WERI-Rb-1 (cell line): Measurements from ENCODE around the gene MATCAP1.

Experiments
- DNase-seq: peaks from one replicate; pipeline ENCODE4 v3.0.0-alpha.2; 2020
- H3K27ac ChIP-seq: fragments of 250-450 bp; sonication (Bioruptor Pico); 2 replicates; pipeline ENCODE4 v1.5.1; 2020; ENCODE audit warnings: mild to moderate bottlenecking, moderate library complexity
- H3K27me3 ChIP-seq: fragments of 250-450 bp; sonication (Bioruptor Pico); 2 replicates; pipeline ENCODE4 v1.5.1; 2021; ENCODE audit warnings: mild to moderate bottlenecking, low read depth, moderate library complexity; ENCODE audit not compliant: insufficient read depth, severe bottlenecking
- H3K36me3 ChIP-seq: fragments of 250-450 bp; sonication (Bioruptor Pico); 2 replicates; pipeline ENCODE4 v1.5.1; 2020; ENCODE audit warnings: mild to moderate bottlenecking, moderate library complexity
- H3K4me3 ChIP-seq: 2 replicates; pipeline ENCODE4 v1.5.1; 2011; ENCODE audit warnings: low read depth, mild to moderate bottlenecking, control low read depth, low read length
- H3K9me3 ChIP-seq: fragments of 250-450 bp; sonication (Bioruptor Pico); 2 replicates; pipeline ENCODE4 v1.5.1; 2021; ENCODE audit warnings: mild to moderate bottlenecking, moderate library complexity; ENCODE audit not compliant: severe bottlenecking
- TF ChIP-seq, protein P1 (sequence below): IDR thresholded peaks from 2 replicates; pipeline ENCODE4 v1.5.1; 2011; ENCODE audit warnings: low read depth, mild to moderate bottlenecking, control low read depth, inconsistent platforms, low read length

MATCAP1 gene

DNA sequence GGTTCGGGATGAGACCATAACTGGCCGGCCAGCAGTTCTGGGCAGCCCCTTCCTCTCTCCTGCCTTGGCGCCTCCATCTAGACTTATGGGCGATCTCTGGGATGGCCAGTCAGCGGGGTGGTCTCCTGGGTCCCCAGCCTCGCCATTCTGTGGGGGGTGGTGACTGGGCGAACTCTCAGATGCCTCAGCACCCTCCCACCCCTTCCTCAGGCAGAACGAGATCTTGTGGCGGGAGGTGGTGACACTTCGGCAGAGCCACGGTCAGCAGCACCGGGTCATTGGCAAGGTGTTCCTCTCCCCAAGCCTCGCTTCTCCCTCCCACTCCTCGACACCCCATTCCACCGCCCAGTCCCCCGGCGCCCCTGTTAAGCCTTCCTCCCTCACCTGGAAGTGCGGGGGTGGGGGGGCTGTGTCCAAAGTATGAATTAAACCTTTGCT is 17.6 kb downstream of the MATCAP1 start:
- Histone ChIP-seq H3K4me3 (no peak overlapping the region), H3K36me3 (no peaks in the 10 kb centered on the region), H3K27ac (no peak overlapping the region), H3K9me3 (no peaks in the 10 kb centered on the region), H3K27me3 (no peaks in the 10 kb centered on the region)
- no peak for DNase-seq
- TF ChIP-seq, protein P1, sequence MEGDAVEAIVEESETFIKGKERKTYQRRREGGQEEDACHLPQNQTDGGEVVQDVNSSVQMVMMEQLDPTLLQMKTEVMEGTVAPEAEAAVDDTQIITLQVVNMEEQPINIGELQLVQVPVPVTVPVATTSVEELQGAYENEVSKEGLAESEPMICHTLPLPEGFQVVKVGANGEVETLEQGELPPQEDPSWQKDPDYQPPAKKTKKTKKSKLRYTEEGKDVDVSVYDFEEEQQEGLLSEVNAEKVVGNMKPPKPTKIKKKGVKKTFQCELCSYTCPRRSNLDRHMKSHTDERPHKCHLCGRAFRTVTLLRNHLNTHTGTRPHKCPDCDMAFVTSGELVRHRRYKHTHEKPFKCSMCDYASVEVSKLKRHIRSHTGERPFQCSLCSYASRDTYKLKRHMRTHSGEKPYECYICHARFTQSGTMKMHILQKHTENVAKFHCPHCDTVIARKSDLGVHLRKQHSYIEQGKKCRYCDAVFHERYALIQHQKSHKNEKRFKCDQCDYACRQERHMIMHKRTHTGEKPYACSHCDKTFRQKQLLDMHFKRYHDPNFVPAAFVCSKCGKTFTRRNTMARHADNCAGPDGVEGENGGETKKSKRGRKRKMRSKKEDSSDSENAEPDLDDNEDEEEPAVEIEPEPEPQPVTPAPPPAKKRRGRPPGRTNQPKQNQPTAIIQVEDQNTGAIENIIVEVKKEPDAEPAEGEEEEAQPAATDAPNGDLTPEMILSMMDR: no peak

DNA sequence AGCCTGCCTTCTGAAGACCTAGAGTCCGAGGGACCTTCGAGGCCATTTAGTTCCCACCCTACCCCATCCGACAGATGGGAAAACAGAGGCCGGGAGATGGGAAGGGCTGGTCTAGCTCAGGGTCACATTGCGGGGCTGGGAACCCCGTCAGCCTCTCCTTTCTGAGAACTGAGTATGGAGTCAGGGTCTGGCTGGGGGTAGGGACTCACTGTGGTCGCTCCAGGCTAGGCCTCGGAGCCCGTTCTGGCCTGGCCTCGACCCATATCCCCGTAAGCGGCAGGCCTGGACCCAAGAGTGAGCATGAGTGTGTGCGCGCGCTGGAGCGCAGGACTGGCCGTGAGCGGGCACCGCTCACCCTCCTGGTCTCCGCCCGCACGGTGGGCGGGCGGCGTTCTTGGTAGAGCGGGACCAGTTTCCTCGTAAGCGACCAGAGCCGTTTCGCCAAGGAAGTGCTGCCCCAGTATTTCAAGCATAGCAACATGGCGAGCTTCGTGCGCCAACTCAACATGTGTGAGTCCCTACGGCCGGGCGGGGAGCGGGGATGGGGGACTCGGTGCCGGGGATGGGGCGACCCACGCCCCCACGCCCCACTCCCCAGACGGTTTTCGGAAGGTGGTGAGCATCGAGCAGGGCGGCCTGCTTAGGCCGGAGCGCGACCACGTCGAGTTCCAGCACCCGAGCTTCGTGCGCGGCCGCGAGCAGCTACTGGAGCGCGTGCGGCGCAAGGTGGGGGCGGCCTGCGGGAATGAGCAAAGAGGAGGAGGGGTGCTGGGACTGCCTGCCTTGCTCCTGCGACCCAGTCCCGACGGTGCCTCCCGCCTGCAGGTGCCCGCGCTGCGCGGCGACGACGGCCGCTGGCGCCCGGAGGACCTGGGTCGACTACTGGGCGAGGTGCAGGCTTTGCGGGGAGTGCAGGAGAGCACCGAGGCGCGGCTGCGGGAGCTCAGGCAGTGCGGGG is 18.4 kb downstream of the MATCAP1 start:
- H3K27me3 ChIP-seq: no peaks in the 10 kb centered on the region
- no peaks in the 10 kb centered on the region for H3K36me3 ChIP-seq
- no peak overlapping the region for H3K4me3 ChIP-seq
- TF ChIP-seq, protein P1: no peak
- H3K9me3 ChIP-seq: no peaks in the 10 kb centered on the region
- DNase-seq: no peak
- no peak overlapping the region for H3K27ac ChIP-seq

DNA sequence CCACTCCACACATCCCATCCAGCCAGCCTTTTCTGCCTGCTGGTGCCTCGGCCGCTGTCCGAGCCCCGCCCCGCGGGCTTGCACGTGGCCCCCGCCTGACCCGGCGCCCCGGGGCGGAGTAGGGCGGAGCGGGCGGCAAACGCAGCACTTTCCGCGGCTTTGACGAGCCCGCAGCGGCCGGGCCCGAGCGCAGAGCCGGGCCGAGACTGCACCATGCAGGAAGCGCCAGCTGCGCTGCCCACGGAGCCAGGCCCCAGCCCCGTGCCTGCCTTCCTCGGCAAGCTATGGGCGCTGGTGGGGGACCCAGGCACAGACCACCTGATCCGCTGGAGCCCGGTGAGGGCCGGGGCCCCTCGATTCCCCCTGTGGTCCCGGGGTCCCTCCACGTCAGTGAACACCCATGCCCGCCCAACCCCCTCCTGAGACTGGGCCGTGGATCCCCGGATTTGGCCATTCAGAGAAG is 19.1 kb downstream of the MATCAP1 start, which contains the start of gene HSF4:
HSF4 (plus strand) TSS at position 147 of the 463 bp plus-strand sequence; CDS start at position 214, 67 bp downstream.
- DNase-seq: no peak
- H3K36me3 ChIP-seq: no peaks in the 10 kb centered on the region
- H3K9me3 ChIP-seq: no peaks in the 10 kb centered on the region
- H3K4me3 ChIP-seq: peak within 1 kb of the TSS; percentile 59
- H3K27me3 ChIP-seq: no peaks in the 10 kb centered on the region
- peak within 1 kb of the TSS; percentile 92 for H3K27ac ChIP-seq
- TF ChIP-seq, protein P1: no peak

DNA sequence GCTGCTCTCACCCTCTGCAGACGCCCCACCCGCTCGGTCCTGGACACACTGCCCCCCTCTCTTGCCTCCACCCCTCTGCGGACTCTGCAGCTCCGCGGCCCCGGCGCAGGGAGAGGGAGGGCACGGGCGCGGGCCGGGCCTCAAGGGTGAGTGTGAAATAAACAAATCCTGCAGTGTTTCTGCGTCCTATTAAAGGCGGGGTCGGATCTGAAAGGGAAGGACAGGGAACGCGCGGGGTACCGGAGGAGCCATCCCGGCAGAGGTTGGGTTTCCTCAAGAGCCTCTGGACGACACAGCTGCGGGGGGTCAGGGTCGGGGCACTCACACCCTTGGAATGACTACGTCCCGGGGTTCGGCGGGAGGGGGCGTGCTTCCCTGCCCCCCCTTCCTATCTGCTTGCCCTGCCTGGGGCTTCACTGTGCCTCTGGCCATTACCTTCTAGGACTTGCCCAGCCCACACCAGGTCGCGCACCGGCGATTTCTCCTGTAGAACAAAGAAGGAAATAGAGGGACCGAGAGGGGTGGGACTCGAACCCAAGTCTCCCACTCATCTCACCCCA is 19.7 kb downstream of the MATCAP1 start:
- no peak for DNase-seq
- Histone ChIP-seq H3K9me3 (no peaks in the 10 kb centered on the region), H3K4me3 (peak overlapping the region; percentile 59), H3K36me3 (no peaks in the 10 kb centered on the region), H3K27ac (peak overlapping the region; percentile 92), H3K27me3 (no peaks in the 10 kb centered on the region)
- TF ChIP-seq, protein P1: no peak

DNA sequence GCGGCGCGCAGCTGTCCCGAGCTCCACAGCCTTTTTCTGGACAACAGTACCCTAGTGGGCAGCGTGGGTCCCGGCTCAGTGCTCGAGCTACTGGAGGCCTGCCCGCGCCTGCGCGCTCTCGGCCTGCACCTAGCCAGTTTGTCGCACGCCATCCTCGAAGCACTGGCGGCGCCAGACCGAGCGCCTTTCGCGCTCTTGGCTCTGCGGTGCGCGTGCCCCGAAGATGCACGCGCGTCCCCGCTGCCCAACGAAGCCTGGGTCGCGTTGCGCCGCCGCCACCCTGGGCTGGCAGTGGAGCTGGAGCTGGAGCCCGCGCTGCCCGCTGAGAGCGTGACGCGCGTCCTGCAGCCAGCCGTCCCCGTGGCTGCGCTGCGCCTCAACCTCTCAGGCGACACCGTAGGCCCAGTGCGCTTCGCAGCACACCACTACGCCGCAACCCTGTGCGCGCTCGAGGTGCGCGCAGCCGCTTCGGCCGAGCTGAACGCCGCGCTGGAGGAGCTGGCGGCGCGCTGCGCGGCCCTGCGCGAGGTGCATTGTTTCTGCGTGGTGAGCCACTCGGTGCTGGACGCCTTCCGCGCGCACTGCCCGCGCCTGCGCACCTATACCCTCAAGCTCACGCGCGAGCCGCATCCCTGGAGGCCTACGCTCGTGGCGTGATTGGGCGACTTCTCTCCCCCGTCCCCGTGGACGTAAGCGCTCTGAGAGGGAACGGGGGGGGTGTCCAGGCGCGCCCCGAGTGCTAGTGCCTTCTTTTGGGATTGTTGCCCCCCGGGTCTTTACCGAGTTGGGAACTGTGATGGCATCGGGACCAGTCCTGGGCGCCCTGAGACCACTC is 20.4 kb downstream of the MATCAP1 start:
- Histone ChIP-seq H3K9me3 (no peaks in the 10 kb centered on the region), H3K27ac (peak overlapping the region; percentile 92), H3K4me3 (peak overlapping the region; percentile 59), H3K36me3 (no peaks in the 10 kb centered on the region), H3K27me3 (no peaks in the 10 kb centered on the region)
- DNase-seq: peak; percentile 79
- TF ChIP-seq, protein P1: no peak
